ENCODE measurements around the gene PCSK7.

DNA sequence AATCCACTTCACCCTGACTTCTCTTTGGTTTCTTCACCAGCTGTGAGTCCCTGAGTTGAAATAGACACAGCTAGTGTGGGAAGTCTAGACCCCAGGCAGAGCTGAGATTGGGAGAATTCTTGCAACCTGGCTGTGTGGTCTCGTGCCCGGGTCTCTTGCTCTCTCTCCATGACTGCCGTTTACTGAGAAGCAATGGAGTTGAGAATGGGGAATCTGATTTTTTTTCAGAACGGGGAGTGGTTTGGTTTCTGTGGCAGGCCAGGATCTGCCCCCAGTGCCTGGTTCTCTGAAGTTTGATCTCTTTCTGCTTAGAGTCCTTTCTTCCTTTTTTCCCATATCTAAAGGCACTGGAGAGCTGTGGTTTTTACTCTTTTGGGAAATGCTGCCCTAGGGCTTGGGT lies 51.9 kb downstream of the PCSK7 start:
- TF ChIP-seq ESRRG (CRISPR knock-in tag; IDR thresholded peaks at IDR 0.05), result no peak
- no peak for TF ChIP-seq RARB (CRISPR knock-in tag; IDR thresholded peaks at IDR 0.05)
- TF ChIP-seq, protein P1, sequence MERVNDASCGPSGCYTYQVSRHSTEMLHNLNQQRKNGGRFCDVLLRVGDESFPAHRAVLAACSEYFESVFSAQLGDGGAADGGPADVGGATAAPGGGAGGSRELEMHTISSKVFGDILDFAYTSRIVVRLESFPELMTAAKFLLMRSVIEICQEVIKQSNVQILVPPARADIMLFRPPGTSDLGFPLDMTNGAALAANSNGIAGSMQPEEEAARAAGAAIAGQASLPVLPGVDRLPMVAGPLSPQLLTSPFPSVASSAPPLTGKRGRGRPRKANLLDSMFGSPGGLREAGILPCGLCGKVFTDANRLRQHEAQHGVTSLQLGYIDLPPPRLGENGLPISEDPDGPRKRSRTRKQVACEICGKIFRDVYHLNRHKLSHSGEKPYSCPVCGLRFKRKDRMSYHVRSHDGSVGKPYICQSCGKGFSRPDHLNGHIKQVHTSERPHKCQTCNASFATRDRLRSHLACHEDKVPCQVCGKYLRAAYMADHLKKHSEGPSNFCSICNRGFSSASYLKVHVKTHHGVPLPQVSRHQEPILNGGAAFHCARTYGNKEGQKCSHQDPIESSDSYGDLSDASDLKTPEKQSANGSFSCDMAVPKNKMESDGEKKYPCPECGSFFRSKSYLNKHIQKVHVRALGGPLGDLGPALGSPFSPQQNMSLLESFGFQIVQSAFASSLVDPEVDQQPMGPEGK (CRISPR knock-in tag; IDR thresholded peaks at IDR 0.05; ENCODE audit: borderline replicate concordance), result no peak
- no peak for TF ChIP-seq BACH2 (CRISPR knock-in tag; IDR thresholded peaks at IDR 0.05; ENCODE audit: borderline replicate concordance)
- TF ChIP-seq ZC3H10 (CRISPR knock-in tag; IDR thresholded peaks at IDR 0.05), result no peak
- TF ChIP-seq ISL1 (CRISPR knock-in tag; IDR thresholded peaks at IDR 0.05), result no peak
- TF ChIP-seq, protein P2, sequence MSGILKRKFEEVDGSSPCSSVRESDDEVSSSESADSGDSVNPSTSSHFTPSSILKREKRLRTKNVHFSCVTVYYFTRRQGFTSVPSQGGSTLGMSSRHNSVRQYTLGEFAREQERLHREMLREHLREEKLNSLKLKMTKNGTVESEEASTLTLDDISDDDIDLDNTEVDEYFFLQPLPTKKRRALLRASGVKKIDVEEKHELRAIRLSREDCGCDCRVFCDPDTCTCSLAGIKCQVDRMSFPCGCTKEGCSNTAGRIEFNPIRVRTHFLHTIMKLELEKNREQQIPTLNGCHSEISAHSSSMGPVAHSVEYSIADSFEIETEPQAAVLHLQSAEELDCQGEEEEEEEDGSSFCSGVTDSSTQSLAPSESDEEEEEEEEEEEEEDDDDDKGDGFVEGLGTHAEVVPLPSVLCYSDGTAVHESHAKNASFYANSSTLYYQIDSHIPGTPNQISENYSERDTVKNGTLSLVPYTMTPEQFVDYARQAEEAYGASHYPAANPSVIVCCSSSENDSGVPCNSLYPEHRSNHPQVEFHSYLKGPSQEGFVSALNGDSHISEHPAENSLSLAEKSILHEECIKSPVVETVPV (CRISPR knock-in tag; IDR thresholded peaks at IDR 0.05), result no peak
- no peak for TF ChIP-seq TOX (CRISPR knock-in tag; IDR thresholded peaks at IDR 0.05; ENCODE audit: borderline replicate concordance)
- TF ChIP-seq ZFP3 (CRISPR knock-in tag; IDR thresholded peaks at IDR 0.05), result no peak
- no peak for TF ChIP-seq PPARA (CRISPR knock-in tag; IDR thresholded peaks at IDR 0.05; ENCODE audit: borderline replicate concordance)

Data from SK-N-SH treated with all-trans-retinoic acid at 6 μM for 48 hours (cell line).